ENCODE results near the gene TMPRSS11D. TPM values are rescaled to one million over a fixed set of nuclear protein-coding genes. Genes with fewer than 3 reads are reported as not detected.

TMPRSS11D gene
- total and polyA plus RNA-seq, 2 of the 13 experiments (the other 11 are each of a cell fraction or from before 2014, with no cell fraction given) = not detected

GRCh38 chr4:67883458-67883857, 344 bp downstream of the TMPRSS11D start:
- ATAC-seq = no peak
- H3K9ac ChIP-seq (ENCODE audit: insufficient read depth, low read depth, low read length) = no peak overlapping the region
- no peak overlapping the region for H3K4me3 ChIP-seq (replicated peaks in 1 of 3; ENCODE audit: insufficient read depth in 1 of 3, low read depth in 2 of 3, low read length in 3 of 3)
- 23% methylated on average over 5 of the region's 5 CpGs for WGBS (ENCODE audit: low lambda C conversion rate)
- ChIA-PET POLR2A (no interaction called here), CTCF (ENCODE audit: low intra/inter-chr PET ratio, low total read pairs) (no interaction called here)
- no peaks in the 10 kb centered on the region for H3K9me3 ChIP-seq (ENCODE audit: low read length)
- H2AFZ ChIP-seq (ENCODE audit: low read length) = no peak overlapping the region
- no peak overlapping the region for H3K4me2 ChIP-seq (ENCODE audit: low read depth, low read length)
- no peaks in the 10 kb centered on the region for H3K36me3 ChIP-seq (replicated peaks in 1 of 2; ENCODE audit: control insufficient read depth in 1 of 2, insufficient read depth in 2 of 2, low read length in 2 of 2)
- no peaks in the 10 kb centered on the region for H3K4me1 ChIP-seq (ENCODE audit: insufficient read depth, low read length)
- in situ Hi-C loops (cut with HindIII; ENCODE audit: extremely low pct_ligation_motif_present, low pct_unique_long_range_greater_than_20kb) (no loop called here), intact Hi-C loops (cut with micrococcal nuclease; ENCODE audit: unreplicated experiment) (no loop called here)
- no peak for FAIRE-seq
- no peak for DNase-seq (ENCODE audit: low spot score)
- H3K27ac ChIP-seq (ENCODE audit: extremely low read length, insufficient read depth, low read length) = no peak overlapping the region
- no peaks in the 10 kb centered on the region for H3K27me3 ChIP-seq (ENCODE audit: control insufficient read depth in 1 of 2, insufficient read depth in 2 of 2, low read length in 2 of 2)
- no peaks in the 10 kb centered on the region for H4K20me1 ChIP-seq (ENCODE audit: insufficient read depth, low read length)
- no peaks in the 10 kb centered on the region for H3K79me2 ChIP-seq (ENCODE audit: insufficient read depth, low read length)
- BruUV-seq (replicated peaks) = no TSS peak
- TF ChIP-seq, protein P1, sequence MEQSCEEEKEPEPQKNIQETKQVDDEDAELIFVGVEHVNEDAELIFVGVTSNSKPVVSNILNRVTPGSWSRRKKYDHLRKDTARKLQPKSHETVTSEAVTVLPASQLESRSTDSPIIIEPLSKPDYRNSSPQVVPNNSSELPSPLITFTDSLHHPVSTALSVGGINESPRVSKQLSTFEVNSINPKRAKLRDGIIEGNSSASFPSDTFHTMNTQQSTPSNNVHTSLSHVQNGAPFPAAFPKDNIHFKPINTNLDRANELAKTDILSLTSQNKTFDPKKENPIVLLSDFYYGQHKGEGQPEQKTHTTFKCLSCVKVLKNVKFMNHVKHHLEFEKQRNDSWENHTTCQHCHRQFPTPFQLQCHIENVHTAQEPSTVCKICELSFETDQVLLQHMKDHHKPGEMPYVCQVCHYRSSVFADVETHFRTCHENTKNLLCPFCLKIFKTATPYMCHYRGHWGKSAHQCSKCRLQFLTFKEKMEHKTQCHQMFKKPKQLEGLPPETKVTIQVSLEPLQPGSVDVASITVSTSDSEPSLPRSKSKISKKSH (CRISPR knock-in tag; IDR thresholded peaks at IDR 0.05; ENCODE audit: borderline replicate concordance) = no peak
- TF ChIP-seq ZNF552 (CRISPR knock-in tag; IDR thresholded peaks at IDR 0.05; ENCODE audit: borderline replicate concordance) = no peak
- TF ChIP-seq, protein P2, sequence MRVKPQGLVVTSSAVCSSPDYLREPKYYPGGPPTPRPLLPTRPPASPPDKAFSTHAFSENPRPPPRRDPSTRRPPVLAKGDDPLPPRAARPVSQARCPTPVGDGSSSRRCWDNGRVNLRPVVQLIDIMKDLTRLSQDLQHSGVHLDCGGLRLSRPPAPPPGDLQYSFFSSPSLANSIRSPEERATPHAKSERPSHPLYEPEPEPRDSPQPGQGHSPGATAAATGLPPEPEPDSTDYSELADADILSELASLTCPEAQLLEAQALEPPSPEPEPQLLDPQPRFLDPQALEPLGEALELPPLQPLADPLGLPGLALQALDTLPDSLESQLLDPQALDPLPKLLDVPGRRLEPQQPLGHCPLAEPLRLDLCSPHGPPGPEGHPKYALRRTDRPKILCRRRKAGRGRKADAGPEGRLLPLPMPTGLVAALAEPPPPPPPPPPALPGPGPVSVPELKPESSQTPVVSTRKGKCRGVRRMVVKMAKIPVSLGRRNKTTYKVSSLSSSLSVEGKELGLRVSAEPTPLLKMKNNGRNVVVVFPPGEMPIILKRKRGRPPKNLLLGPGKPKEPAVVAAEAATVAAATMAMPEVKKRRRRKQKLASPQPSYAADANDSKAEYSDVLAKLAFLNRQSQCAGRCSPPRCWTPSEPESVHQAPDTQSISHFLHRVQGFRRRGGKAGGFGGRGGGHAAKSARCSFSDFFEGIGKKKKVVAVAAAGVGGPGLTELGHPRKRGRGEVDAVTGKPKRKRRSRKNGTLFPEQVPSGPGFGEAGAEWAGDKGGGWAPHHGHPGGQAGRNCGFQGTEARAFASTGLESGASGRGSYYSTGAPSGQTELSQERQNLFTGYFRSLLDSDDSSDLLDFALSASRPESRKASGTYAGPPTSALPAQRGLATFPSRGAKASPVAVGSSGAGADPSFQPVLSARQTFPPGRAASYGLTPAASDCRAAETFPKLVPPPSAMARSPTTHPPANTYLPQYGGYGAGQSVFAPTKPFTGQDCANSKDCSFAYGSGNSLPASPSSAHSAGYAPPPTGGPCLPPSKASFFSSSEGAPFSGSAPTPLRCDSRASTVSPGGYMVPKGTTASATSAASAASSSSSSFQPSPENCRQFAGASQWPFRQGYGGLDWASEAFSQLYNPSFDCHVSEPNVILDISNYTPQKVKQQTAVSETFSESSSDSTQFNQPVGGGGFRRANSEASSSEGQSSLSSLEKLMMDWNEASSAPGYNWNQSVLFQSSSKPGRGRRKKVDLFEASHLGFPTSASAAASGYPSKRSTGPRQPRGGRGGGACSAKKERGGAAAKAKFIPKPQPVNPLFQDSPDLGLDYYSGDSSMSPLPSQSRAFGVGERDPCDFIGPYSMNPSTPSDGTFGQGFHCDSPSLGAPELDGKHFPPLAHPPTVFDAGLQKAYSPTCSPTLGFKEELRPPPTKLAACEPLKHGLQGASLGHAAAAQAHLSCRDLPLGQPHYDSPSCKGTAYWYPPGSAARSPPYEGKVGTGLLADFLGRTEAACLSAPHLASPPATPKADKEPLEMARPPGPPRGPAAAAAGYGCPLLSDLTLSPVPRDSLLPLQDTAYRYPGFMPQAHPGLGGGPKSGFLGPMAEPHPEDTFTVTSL (CRISPR knock-in tag; IDR thresholded peaks at IDR 0.05; ENCODE audit: borderline replicate concordance) = no peak
- TF ChIP-seq ZNF441 (CRISPR knock-in tag; IDR thresholded peaks at IDR 0.05; ENCODE audit: borderline replicate concordance) = no peak
- no peak for TF ChIP-seq ZMAT5 (CRISPR knock-in tag; IDR thresholded peaks at IDR 0.05; ENCODE audit: borderline replicate concordance, low read depth)
- TF ChIP-seq, protein P3, sequence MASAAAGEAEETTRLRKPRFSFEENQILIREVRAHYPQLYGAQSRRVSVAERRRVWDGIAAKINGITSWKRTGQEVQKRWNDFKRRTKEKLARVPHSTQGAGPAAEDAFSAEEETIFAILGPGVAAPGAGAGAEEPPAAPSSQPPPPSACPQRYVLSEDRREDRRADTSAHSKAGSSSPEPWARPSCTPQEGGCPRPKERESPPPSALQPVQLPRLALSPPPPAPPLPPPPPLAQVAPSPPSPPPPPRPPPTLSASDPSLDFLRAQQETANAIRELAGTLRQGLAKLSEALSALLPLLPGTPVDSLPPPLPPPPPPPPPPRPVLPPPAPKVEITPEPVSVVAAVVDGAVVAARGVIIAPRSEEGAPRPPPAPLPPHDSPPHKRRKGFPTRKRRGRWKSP (CRISPR knock-in tag; IDR thresholded peaks at IDR 0.05) = no peak
- no peak for TF ChIP-seq IRX3 (CRISPR knock-in tag; IDR thresholded peaks at IDR 0.05; ENCODE audit: borderline replicate concordance, low read depth)
- no peak for TF ChIP-seq MTF2 (CRISPR knock-in tag; IDR thresholded peaks at IDR 0.05; ENCODE audit: borderline replicate concordance)
- TF ChIP-seq ZNF546 (CRISPR knock-in tag; conservative IDR thresholded peaks at IDR 0.05) = no peak
- no peak for TF ChIP-seq POGZ (CRISPR knock-in tag; IDR thresholded peaks at IDR 0.05)
- TF ChIP-seq KDM4B (CRISPR knock-in tag; IDR thresholded peaks at IDR 0.05) = no peak
- TF ChIP-seq MIER2 (CRISPR knock-in tag; IDR thresholded peaks at IDR 0.05) = no peak
